Measurements from ENCODE around the gene OXSR1. TPM values are rescaled to one million over a fixed set of nuclear protein-coding genes. Genes with fewer than 3 reads are reported as not detected.
"Not testable (repeated sequence)": the region's sequence is repeated elsewhere in the genome, so short reads cannot be mapped to it uniquely, and the experiment has no call there.

OXSR1 gene
- total RNA-seq, 1 donor from 2014 or later, result 22.9 TPM

GRCh38 chr3:38155825-38156224, 9.5 kb upstream of the OXSR1 start:
- TF ChIP-seq CTCF (IDR thresholded peaks at IDR 0.05; ENCODE audit: borderline replicate concordance), result no peak
- intact Hi-C loops (cut with micrococcal nuclease), result no loop called here

GRCh38 chr3:38157117-38157516, 8.2 kb upstream of the OXSR1 start:
- TF ChIP-seq CTCF (IDR thresholded peaks at IDR 0.05; ENCODE audit: borderline replicate concordance), result no peak
- H3K36me3 ChIP-seq, result no peaks in the 10 kb centered on the region
- H3K27ac ChIP-seq (replicated peaks), result no peak overlapping the region
- intact Hi-C loops (cut with micrococcal nuclease), result no loop called here
- H3K4me3 ChIP-seq, result no peak overlapping the region
- no peaks in the 10 kb centered on the region for H3K9me3 ChIP-seq (replicated peaks)
- H3K27me3 ChIP-seq (ENCODE audit: low read depth), result no peaks in the 10 kb centered on the region
- DNase-seq, result no peak
- H3K4me1 ChIP-seq, result no peaks in the 10 kb centered on the region

More at GRCh38 chr3:38155825-38156224, 9.5 kb upstream of the OXSR1 start:
- Histone ChIP-seq H3K4me1 (no peaks in the 10 kb centered on the region), H3K27me3 (ENCODE audit: low read depth) (no peaks in the 10 kb centered on the region), H3K36me3 (no peaks in the 10 kb centered on the region), H3K27ac (replicated peaks) (no peak overlapping the region), H3K9me3 (replicated peaks) (no peaks in the 10 kb centered on the region), H3K4me3 (no peak overlapping the region)
- DNase-seq, result no peak

GRCh38 chr3:38157595-38157994, 7.7 kb upstream of the OXSR1 start:
- intact Hi-C loops (cut with micrococcal nuclease), result no loop called here
- no peaks in the 10 kb centered on the region for H3K36me3 ChIP-seq
- H3K4me3 ChIP-seq, result no peak overlapping the region
- no peaks in the 10 kb centered on the region for H3K9me3 ChIP-seq (replicated peaks)
- no peaks in the 10 kb centered on the region for H3K27me3 ChIP-seq (ENCODE audit: low read depth)
- no peak for DNase-seq
- TF ChIP-seq CTCF (IDR thresholded peaks at IDR 0.05; ENCODE audit: borderline replicate concordance), result no peak
- H3K4me1 ChIP-seq, result no peaks in the 10 kb centered on the region
- H3K27ac ChIP-seq (replicated peaks), result no peak overlapping the region

- H3K36me3 ChIP-seq, result no peaks in the 10 kb centered on the region
- no peak overlapping the region for H3K4me3 ChIP-seq
- intact Hi-C loops (cut with micrococcal nuclease), result no loop called here
- no peak for TF ChIP-seq CTCF (IDR thresholded peaks at IDR 0.05; ENCODE audit: borderline replicate concordance)
- H3K4me1 ChIP-seq, result no peaks in the 10 kb centered on the region
- no peaks in the 10 kb centered on the region for H3K27me3 ChIP-seq (ENCODE audit: low read depth)
- H3K9me3 ChIP-seq (replicated peaks), result no peaks in the 10 kb centered on the region
- no peak for DNase-seq
- H3K27ac ChIP-seq (replicated peaks), result no peak overlapping the region
These were observed 6.9 kb upstream of the OXSR1 start for GRCh38 chr3:38158472-38158871.

GRCh38 chr3:38160704-38161103, 4.6 kb upstream of the OXSR1 start:
- H3K4me3 ChIP-seq; DNase-seq; H3K4me1 ChIP-seq; H3K27me3 ChIP-seq (ENCODE audit: low read depth); H3K27ac ChIP-seq (replicated peaks); intact Hi-C loops (cut with micrococcal nuclease); H3K36me3 ChIP-seq; H3K9me3 ChIP-seq (replicated peaks): not testable (repeated sequence)

- Histone ChIP-seq H3K9me3 (replicated peaks) (no peaks in the 10 kb centered on the region), H3K27ac (replicated peaks) (peak overlapping the region; percentile 95), H3K27me3 (ENCODE audit: low read depth) (no peaks in the 10 kb centered on the region), H3K4me1 (peaks cover 35% of the 10 kb centered on the region), H3K36me3 (no peaks in the 10 kb centered on the region), H3K4me3 (no peak overlapping the region)
- TF ChIP-seq CTCF (IDR thresholded peaks at IDR 0.05; ENCODE audit: borderline replicate concordance), result no peak
- no peak for DNase-seq
- intact Hi-C loops (cut with micrococcal nuclease), result no loop called here
These were observed 2.1 kb upstream of the OXSR1 start for GRCh38 chr3:38163117-38163840.
